HG02840 (cell line): ENCODE results near the gene GRID1.
"Not testable (repeated sequence)": the region's sequence is repeated elsewhere in the genome, so short reads cannot be mapped to it uniquely, and the experiment has no call there.

Source experiments
- ATAC-seq: cut with Tn5 transposase; IDR thresholded peaks from one replicate; pipeline ENCODE4 v1.9.1; 2021; ENCODE audit warnings: mild to moderate bottlenecking, moderate library complexity, moderate number of reproducible peaks; ENCODE audit not compliant: unreplicated experiment, low FRiP score

The GRID1 gene

GRCh38 chr10:86102031-86102430 is 264.6 kb downstream of the GRID1 start:
- no peak for ATAC-seq

- no peak for ATAC-seq
These were observed 266.0 kb downstream of the GRID1 start for GRCh38 chr10:86100581-86101061.

GRCh38 chr10:86099542-86100334 is 266.9 kb downstream of the GRID1 start:
- ATAC-seq = no peak

GRCh38 chr10:86098187-86098881 is 268.3 kb downstream of the GRID1 start:
- ATAC-seq = no peak

- not testable (repeated sequence) for ATAC-seq
These were observed 271.5 kb downstream of the GRID1 start for GRCh38 chr10:86095061-86095460.

- not testable (repeated sequence) for ATAC-seq
These were observed 274.3 kb downstream of the GRID1 start for GRCh38 chr10:86092311-86092710.

- ATAC-seq = no peak
These were observed 275.4 kb downstream of the GRID1 start for GRCh38 chr10:86091216-86091615.

GRCh38 chr10:86090807-86091206 is 275.8 kb downstream of the GRID1 start:
- no peak for ATAC-seq

- no peak for ATAC-seq
These were observed 278.9 kb downstream of the GRID1 start for GRCh38 chr10:86087716-86088115.

- no peak for ATAC-seq
These were observed 280.2 kb downstream of the GRID1 start for GRCh38 chr10:86086418-86086817.

GRCh38 chr10:86085686-86086085 is 280.9 kb downstream of the GRID1 start:
- ATAC-seq = no peak

GRCh38 chr10:86085136-86085535 is 281.5 kb downstream of the GRID1 start:
- ATAC-seq = no peak

GRCh38 chr10:86084585-86084984 is 282.0 kb downstream of the GRID1 start:
- ATAC-seq = no peak

GRCh38 chr10:86083664-86084175 is 282.9 kb downstream of the GRID1 start:
- ATAC-seq = no peak

- no peak for ATAC-seq
These were observed 283.4 kb downstream of the GRID1 start for GRCh38 chr10:86083206-86083605.

GRCh38 chr10:86082556-86082955 is 284.0 kb downstream of the GRID1 start:
- ATAC-seq = no peak

- ATAC-seq = no peak
These were observed 287.5 kb downstream of the GRID1 start for GRCh38 chr10:86079088-86079487.

GRCh38 chr10:86078639-86079035 is 288.0 kb downstream of the GRID1 start:
- no peak for ATAC-seq

GRCh38 chr10:86077871-86078638 is 288.5 kb downstream of the GRID1 start:
- no peak for ATAC-seq

GRCh38 chr10:86077271-86077670 is 289.3 kb downstream of the GRID1 start:
- ATAC-seq = no peak

GRCh38 chr10:86076497-86076896 is 290.1 kb downstream of the GRID1 start:
- not testable (repeated sequence) for ATAC-seq
